ENCODE measurements around the gene NKAIN2.

Gene NKAIN2

DNA sequence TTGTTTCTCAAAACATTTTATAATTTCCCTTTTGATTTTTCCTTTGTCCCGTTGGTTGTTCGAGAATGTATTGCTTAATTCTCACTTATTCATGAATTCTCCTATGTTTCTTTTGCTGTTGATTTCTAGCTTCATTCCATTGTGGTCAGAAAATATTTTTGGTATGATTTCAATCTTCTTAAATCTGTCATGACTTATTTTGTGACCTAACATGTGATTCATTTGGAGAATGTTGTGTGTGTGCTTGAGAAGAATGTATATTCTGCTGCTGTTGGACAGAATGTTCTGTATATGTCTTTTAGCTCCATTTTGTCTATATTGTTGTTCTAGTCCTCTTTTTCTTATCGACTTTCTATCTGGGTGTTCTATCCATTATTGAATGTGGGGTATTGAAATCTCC lies 872.4 kb downstream of the NKAIN2 start:
- peaks cover 0 to 35% (median 22%) of the 10 kb centered on the region in 3 donors for H3K9me3 ChIP-seq
- H3K4me1 ChIP-seq: no peaks in the 10 kb centered on the region
- no peak overlapping the region for H3K27ac ChIP-seq
- peaks cover 0 to 5% (median 0%) of the 10 kb centered on the region in 3 donors for H3K36me3 ChIP-seq
- no peak overlapping the region for H3K4me3 ChIP-seq
- TF ChIP-seq, protein P1, sequence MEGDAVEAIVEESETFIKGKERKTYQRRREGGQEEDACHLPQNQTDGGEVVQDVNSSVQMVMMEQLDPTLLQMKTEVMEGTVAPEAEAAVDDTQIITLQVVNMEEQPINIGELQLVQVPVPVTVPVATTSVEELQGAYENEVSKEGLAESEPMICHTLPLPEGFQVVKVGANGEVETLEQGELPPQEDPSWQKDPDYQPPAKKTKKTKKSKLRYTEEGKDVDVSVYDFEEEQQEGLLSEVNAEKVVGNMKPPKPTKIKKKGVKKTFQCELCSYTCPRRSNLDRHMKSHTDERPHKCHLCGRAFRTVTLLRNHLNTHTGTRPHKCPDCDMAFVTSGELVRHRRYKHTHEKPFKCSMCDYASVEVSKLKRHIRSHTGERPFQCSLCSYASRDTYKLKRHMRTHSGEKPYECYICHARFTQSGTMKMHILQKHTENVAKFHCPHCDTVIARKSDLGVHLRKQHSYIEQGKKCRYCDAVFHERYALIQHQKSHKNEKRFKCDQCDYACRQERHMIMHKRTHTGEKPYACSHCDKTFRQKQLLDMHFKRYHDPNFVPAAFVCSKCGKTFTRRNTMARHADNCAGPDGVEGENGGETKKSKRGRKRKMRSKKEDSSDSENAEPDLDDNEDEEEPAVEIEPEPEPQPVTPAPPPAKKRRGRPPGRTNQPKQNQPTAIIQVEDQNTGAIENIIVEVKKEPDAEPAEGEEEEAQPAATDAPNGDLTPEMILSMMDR (IDR thresholded peaks at IDR 0.05): no peak
- intact Hi-C loops (cut with DNase I; ENCODE audit: low total_unique reads): no loop called here
- H3K27me3 ChIP-seq: no peaks in the 10 kb centered on the region
- no peak for DNase-seq

DNA sequence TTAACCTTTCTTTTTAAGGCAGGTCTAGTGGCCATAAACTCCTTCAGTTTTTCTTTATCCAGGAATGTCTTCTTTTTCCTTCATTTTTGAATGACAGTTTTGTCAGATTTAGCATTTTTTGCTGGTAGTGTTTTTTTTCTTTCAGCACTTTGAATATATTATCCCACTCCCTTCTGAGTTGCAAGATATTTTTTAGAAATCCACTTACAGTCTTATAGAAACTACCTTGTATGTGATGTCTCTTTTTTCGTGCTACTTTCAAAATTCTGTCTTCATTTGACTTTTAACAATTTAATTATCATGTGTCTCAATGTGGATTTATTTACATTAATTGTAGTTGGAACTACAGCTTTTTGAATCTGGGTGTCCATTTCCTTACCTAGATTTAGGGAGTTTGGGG lies 874.2 kb downstream of the NKAIN2 start:
- no peaks in the 10 kb centered on the region for H3K27me3 ChIP-seq
- peaks cover 0 to 5% (median 0%) of the 10 kb centered on the region in 3 donors for H3K36me3 ChIP-seq
- no peak for DNase-seq
- no peak overlapping the region for H3K27ac ChIP-seq
- H3K9me3 ChIP-seq: peaks cover 0 to 35% (median 22%) of the 10 kb centered on the region in 3 donors
- H3K4me1 ChIP-seq: no peaks in the 10 kb centered on the region
- TF ChIP-seq, protein P1 (IDR thresholded peaks at IDR 0.05): no peak
- H3K4me3 ChIP-seq: no peak overlapping the region
- intact Hi-C loops (cut with DNase I; ENCODE audit: low total_unique reads): no loop called here

DNA sequence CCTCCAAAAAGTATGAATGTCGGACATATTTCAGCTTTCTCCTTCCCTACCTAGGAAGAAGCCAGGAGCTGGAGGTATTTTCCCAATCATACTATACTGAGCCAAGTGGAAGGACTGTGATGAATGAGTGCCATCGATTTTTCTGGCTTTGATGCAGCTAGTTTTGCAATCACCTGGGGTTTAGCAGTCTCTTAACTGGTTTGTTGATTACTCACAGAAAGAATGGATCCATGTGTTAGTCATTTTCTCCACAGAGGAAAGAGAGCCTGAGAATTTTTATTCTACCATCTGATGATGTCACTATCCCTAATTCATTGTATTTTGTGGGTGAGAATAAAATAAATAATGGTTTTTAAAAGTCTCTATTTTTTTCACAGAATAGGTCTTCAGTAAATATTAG lies 875.7 kb downstream of the NKAIN2 start:
- no peak overlapping the region for H3K27ac ChIP-seq
- no peaks in the 10 kb centered on the region for H3K27me3 ChIP-seq
- intact Hi-C loops (cut with DNase I; ENCODE audit: low total_unique reads): no loop called here
- no peak for DNase-seq
- H3K36me3 ChIP-seq: peaks cover 0 to 5% (median 0%) of the 10 kb centered on the region in 3 donors
- no peaks in the 10 kb centered on the region for H3K4me1 ChIP-seq
- TF ChIP-seq, protein P1 (IDR thresholded peaks at IDR 0.05): no peak
- H3K4me3 ChIP-seq: no peak overlapping the region
- peaks cover 0 to 30% (median 18%) of the 10 kb centered on the region in 3 donors for H3K9me3 ChIP-seq

DNA sequence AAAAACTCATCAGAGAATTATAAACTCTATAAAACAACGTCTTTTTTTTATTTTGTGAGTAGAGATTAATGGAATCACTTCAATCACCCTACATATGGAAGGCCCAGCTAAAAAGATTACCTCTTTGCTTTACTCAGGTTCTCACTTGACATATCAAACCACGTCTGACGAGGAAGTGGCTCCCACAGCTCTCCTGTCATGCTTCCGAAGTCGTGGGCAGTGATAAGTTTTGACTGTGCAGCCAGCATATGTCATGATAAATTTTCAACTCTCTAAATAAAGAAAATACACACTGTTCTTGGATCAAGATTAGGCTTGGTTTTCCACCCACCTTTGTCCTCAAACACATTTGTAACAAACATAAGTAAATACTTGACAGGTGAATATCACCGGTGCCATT lies 879.1 kb downstream of the NKAIN2 start:
- DNase-seq: no peak
- Histone ChIP-seq H3K27me3 (no peaks in the 10 kb centered on the region), H3K4me1 (no peaks in the 10 kb centered on the region), H3K27ac (no peak overlapping the region), H3K9me3 (peaks cover 0 to 19% (median 16%) of the 10 kb centered on the region in 3 donors), H3K4me3 (no peak overlapping the region), H3K36me3 (peaks cover 0 to 4% (median 0%) of the 10 kb centered on the region in 3 donors)
- intact Hi-C loops (cut with DNase I; ENCODE audit: low total_unique reads): no loop called here
- TF ChIP-seq, protein P1 (IDR thresholded peaks at IDR 0.05): no peak

DNA sequence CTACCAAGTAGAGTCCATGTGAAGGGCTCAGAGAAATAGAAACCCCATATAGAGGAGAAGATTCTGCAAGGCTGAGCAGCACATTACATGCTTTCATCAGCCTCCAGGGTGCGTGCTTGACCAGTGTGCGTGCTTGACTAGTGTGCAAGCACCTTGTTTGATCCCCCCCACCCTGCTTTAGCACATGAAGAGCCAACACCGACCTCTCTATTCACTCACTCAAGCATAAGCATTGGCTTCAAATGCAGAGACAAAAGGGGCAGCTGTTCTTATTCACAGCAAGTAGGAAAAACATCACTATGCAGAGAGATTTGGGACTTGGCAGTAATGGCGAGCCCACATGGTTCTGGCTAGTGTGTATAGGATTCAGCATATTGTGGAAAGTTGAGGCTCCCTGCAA lies 879.8 kb downstream of the NKAIN2 start:
- Histone ChIP-seq H3K27me3 (no peaks in the 10 kb centered on the region), H3K36me3 (no peaks in the 10 kb centered on the region), H3K4me1 (no peaks in the 10 kb centered on the region), H3K4me3 (no peak overlapping the region), H3K9me3 (peaks cover 0 to 16% (median 9%) of the 10 kb centered on the region in 3 donors), H3K27ac (no peak overlapping the region)
- intact Hi-C loops (cut with DNase I; ENCODE audit: low total_unique reads): no loop called here
- TF ChIP-seq, protein P1 (IDR thresholded peaks at IDR 0.05): no peak
- DNase-seq: no peak

DNA sequence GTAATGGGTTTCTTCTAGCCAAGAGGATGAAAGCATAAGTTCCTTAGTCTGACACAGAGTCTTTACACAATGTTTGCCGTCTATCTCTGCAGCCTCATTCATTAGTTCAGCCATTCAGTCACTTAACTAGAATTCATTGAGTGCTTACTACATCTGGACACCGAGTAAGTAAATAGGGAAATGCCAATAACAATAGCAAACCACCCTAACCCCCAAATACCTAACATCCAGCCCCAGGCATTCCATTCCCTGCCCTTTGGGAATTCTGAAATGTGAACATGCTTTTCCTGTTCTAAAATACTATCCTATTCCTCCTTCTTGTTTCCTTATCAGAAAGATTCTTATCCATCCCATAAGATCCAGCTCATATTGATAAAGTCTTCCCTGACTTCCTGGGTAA lies 881.0 kb downstream of the NKAIN2 start:
- TF ChIP-seq, protein P1 (IDR thresholded peaks at IDR 0.05): no peak
- intact Hi-C loops (cut with DNase I; ENCODE audit: low total_unique reads): no loop called here
- no peak for DNase-seq
- Histone ChIP-seq H3K4me3 (no peak overlapping the region), H3K9me3 (peaks cover 0 to 8% (median 0%) of the 10 kb centered on the region in 3 donors), H3K27me3 (no peaks in the 10 kb centered on the region), H3K36me3 (no peaks in the 10 kb centered on the region), H3K4me1 (no peaks in the 10 kb centered on the region), H3K27ac (no peak overlapping the region)

Measured in tibial artery (tissue), 4 donors.